Osteocyte (in vitro differentiated cells): Measurements from ENCODE around the gene GNG13. TPM values are rescaled to one million over a fixed set of nuclear protein-coding genes. Genes with fewer than 3 reads are reported as not detected.

Experiments used
- DNase-seq: peaks from one replicate; pipeline ENCODE4 v3.0.0; 2021; ENCODE audit warnings: mixed read lengths; ENCODE audit not compliant: unreplicated experiment; ENCODE audit errors: extremely low spot score
- H3K27ac Mint-ChIP-seq: one replicate; pipeline ENCODE4 v1.8.0; 2021; ENCODE audit warnings: mild to moderate bottlenecking, mixed read lengths; ENCODE audit not compliant: unreplicated experiment
- H3K27me3 Mint-ChIP-seq: one replicate; pipeline ENCODE4 v1.8.0; 2021; ENCODE audit warnings: mixed read lengths; ENCODE audit not compliant: unreplicated experiment
- H3K36me3 Mint-ChIP-seq: one replicate; pipeline ENCODE4 v1.8.0; 2021; ENCODE audit warnings: mixed read lengths; ENCODE audit not compliant: unreplicated experiment
- H3K4me1 Mint-ChIP-seq: one replicate; pipeline ENCODE4 v1.8.0; 2021; ENCODE audit warnings: mixed read lengths; ENCODE audit not compliant: unreplicated experiment
- H3K4me3 Mint-ChIP-seq: one replicate; pipeline ENCODE4 v1.8.0; 2021; ENCODE audit warnings: mild to moderate bottlenecking, moderate library complexity, mixed read lengths; ENCODE audit not compliant: unreplicated experiment
- H3K9me3 Mint-ChIP-seq: one replicate; pipeline ENCODE4 v1.8.0; 2021; ENCODE audit warnings: mixed read lengths; ENCODE audit not compliant: unreplicated experiment
- CTCF ChIP-seq: fragments of 200-600 bp; sonication (generic); IDR thresholded peaks from 2 replicates; pipeline ENCODE4 v1.5.0; 2021; ENCODE audit warnings: antibody characterized with exemption, mild to moderate bottlenecking, moderate library complexity
- total RNA-seq: library from RNA; stranded (reverse); gene quantifications from 2 replicates; pipeline ENCODE4 v1.2.1, GENCODE V29; 2021

GNG13 gene
- total RNA-seq, 1 donor from 2014 or later, result not detected

- H3K27ac Mint-ChIP-seq, result no peak overlapping the region
- no peaks in the 10 kb centered on the region for H3K4me1 Mint-ChIP-seq
- H3K9me3 Mint-ChIP-seq, result no peaks in the 10 kb centered on the region
Observed at GRCh38 chr16:801584-802363, 1.2 kb upstream of the GNG13 start.

GRCh38 chr16:800834-801511, 439 bp upstream of the GNG13 start:
- no peaks in the 10 kb centered on the region for H3K27me3 Mint-ChIP-seq
- DNase-seq, result no peak
- no peak overlapping the region for H3K27ac Mint-ChIP-seq
- H3K9me3 Mint-ChIP-seq, result no peaks in the 10 kb centered on the region
- no peaks in the 10 kb centered on the region for H3K4me1 Mint-ChIP-seq
- no peak overlapping the region for H3K4me3 Mint-ChIP-seq
- TF ChIP-seq CTCF, result no peak
- no peaks in the 10 kb centered on the region for H3K36me3 Mint-ChIP-seq

More at GRCh38 chr16:801584-802363, 1.2 kb upstream of the GNG13 start:
- no peak for DNase-seq
- no peak overlapping the region for H3K4me3 Mint-ChIP-seq
- no peaks in the 10 kb centered on the region for H3K36me3 Mint-ChIP-seq
- no peaks in the 10 kb centered on the region for H3K27me3 Mint-ChIP-seq
- no peak for TF ChIP-seq CTCF

- H3K27ac Mint-ChIP-seq, result no peak overlapping the region
- no peaks in the 10 kb centered on the region for H3K4me1 Mint-ChIP-seq
- no peak overlapping the region for H3K4me3 Mint-ChIP-seq
- no peaks in the 10 kb centered on the region for H3K36me3 Mint-ChIP-seq
- no peaks in the 10 kb centered on the region for H3K9me3 Mint-ChIP-seq
- no peak for DNase-seq
- no peak for TF ChIP-seq CTCF
- H3K27me3 Mint-ChIP-seq, result no peaks in the 10 kb centered on the region
Observed at GRCh38 chr16:799111-799947, 1.2 kb downstream of the GNG13 start.

GRCh38 chr16:798666-799065, 1.9 kb downstream of the GNG13 start:
- no peaks in the 10 kb centered on the region for H3K4me1 Mint-ChIP-seq

More at GRCh38 chr16:798666-799065, 1.9 kb downstream of the GNG13 start:
- Mint-ChIP-seq H3K4me3 (no peak overlapping the region), H3K36me3 (no peaks in the 10 kb centered on the region), H3K27ac (no peak overlapping the region), H3K27me3 (no peaks in the 10 kb centered on the region), H3K9me3 (no peaks in the 10 kb centered on the region)
- no peak for TF ChIP-seq CTCF
- DNase-seq, result no peak
